ENCODE data around the gene MAP7D3.

MAP7D3 gene

DNA sequence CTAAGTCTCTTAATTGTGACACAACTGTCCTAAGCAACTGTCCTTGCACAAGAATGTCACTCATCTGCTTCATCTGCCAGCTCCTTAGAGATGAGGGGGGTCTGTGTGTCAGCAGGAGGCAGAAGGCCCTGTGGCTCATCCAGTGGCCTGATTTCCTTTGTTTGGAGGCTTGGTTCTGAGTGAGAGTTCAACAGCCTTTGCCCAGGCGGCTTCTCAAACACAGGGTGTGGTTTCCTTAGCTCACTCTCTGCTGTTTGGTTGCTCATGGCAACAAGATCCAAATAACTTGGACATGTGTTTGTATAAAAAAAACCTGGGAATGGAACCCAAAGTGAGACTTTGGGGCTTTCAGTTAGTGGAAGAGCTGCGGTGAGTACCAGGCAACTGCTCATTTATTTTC, 46.6 kb downstream of the MAP7D3 start:
- no peak for DNase-seq

DNA sequence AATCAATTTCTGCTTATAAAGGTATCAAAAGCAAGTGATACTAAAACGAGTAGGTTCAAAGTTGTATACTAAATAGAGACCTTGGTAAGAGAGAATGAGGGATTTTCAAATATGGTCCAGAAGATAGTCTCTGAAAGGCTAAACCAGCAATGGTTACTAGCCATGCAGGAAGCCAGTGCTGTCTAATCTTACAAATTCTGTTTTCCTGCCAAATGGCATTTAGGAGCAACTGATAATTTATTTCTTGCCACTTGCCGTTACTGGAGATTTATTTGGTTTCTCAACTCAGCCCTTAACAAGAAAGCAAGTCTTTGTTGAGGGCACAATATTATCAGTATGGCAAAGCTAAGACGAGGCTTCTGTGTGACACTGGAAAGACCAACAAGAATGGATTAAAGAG, 47.2 kb downstream of the MAP7D3 start:
- DNase-seq: no peak

DNA sequence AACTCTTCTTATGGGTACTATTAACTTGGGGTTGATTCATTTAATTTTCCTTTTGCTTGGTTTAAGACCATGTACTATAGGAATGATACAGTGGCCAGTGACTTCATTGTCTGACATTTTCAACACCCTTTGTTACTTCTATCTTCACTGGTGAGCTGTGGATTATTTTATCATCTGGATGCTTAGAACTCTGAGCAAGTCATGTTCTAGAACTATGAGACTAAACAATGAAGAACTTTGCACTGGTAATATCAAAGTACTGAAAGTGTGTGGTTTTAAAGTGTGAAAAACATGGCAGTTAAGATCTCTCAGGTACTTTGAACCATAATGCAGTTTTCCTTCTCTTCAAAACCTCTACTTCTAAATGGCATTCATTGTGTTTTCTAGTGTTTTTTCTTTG, 47.8 kb downstream of the MAP7D3 start:
- DNase-seq: no peak

DNA sequence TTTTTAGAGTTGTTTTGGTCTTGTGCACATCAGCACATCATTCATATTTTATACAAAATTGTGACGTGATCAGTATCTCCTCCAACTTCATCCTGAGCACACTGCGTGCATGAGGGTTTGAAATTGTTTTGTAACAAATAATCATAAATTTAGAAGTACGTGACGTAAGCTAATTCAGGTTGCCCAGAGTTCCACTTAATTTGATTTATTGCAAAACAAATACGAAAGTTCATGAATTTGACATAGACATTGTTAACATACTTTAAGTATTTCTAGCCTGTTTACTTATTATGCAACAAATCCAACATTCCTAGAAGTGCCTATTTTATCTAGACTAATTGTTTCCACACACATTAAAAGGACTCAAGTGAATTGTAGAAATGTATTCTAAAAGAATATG, 48.3 kb downstream of the MAP7D3 start:
- DNase-seq: no peak

DNA sequence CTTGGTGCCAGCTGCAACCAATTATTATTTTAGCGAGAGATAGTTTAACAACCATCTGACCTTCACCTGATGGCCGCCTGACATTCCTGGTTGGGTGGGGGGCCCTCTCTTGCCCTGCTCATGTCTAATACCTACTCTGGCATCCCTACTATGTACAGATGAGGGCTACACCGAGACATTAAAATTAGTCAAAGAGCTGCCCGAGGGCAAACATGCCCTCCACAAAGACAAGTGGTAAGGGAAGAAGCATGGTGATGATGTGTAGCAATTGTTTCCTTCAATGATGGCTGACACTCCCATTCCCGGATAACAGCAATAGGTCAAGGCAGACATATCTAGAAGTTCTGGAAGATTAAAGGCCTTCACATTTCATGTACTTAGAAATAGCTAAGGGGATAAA, 49.6 kb downstream of the MAP7D3 start:
- DNase-seq: no peak

DNA sequence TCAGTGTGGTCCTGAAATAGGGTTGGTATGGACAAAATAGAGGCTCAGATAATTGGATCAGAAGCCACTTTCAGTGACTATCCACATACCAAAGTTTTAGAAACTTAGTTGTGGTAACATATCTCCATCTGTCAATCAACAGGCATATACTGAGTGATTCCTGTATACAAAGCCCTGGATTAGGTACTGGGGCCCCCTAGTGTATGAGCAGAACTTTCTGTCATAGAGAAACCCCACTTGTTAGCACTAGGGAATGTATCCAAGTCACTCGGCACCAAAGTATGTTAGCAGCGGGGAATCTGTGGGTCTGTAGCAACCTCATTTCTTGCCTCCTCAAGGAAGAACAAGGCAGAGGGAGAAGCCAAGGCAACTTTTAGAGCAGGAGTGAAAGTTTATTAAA, 50.7 kb downstream of the MAP7D3 start:
- DNase-seq: no peak

DNA sequence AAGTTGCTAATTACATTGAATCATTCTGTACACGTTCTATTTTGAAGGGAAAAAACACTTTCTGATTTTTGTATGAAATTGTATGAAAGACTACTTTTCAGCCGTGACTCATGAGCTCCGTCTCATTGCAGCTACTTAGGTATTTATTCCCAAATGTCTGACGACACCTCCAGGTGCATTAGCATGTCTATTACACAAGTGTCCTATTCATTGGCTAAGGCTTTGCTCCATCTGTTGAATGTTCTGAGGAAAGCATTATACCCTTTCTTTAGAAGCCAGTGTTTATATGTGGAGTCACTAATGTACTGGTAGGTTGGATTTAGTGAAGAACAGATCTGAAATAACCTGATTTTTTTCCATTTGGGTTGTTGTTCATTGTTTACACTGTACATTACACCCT, 51.8 kb downstream of the MAP7D3 start:
- DNase-seq: no peak

DNA sequence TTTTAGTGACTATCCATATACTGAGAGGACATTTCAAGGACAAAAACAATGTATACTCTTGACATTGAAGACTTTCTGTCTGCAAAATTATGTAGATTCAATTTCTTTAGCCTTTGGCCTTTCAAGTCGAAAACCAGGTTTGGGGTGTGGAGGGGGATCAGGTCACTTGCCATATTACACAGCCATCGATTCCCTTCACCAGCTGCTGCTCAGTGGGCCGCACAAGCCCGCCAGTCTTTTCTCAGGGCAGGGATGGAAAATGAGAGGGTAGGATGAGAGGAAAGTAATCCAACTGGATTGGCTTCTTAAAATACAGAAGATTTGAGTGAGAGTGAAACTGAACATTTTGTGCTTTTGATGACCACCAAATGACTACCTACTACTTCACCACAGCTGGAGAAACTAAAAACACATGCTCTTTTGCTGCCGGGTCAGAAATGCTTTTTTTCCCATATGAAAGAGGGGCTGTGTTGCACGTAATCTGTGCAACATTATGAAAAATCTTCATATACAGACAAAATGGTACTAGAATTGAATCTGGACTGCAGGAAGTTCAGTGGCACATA, 52.4 kb downstream of the MAP7D3 start:
- DNase-seq: no peak

DNA sequence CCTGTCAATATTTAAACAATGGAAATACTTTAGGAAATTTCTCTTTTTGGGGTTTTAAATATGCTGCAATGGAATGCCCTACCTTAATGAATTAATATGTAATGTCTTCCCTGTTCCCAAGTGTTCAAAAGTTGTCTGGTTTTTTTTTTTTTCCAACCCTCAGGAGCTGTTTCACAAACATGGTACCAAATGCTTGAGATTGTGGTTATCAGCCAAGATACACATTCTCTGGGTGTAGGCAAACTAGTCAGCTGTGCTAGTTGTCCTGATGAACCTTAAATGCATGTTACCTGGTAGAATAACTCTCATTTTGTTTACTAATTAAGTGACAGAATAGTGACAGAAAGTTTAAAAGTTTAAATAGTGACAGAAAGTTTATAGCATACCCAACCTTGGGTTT, 53.2 kb downstream of the MAP7D3 start:
- DNase-seq: no peak

DNA sequence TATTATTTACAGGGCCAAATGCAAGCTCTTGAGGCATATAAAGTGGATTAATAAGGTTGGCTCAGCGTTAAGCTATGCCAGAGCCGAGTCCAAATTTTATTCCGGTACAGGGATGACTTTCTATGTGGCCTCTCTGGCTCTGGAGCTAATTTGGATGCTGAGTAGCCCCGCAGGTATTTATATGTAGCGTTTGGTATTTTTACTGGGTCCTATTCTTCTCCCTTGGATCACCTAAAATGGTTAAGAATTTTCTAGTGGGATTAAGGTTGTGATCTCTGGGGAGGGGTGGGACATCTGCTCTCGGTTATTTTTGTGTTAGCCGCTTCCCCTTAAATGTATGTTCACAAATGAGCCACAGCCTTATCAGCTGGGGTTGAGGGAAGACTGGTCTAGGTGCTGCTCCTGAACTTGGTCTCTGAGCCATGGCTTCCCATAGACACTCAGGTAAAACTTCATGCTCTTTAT, 54.5 kb downstream of the MAP7D3 start:
- no peak for DNase-seq

DNA sequence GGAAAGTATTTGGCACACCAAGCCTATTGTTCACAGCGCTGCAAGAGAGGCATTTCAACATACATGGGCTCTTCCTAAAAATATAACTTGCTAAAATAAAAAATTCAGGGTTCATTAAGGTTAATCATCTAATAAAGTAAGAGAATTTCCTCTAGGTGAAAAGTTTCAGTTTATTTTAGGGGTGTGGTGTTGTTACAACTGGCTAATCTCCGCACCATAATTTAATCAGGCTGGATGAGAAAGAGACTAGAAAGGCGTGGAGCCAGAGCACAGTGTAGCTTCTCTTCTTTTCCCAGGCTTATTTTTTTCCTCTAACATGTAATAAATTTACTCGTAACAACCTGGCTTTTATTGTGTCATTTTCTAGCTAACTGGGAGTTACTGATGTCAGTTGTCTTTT, 56.0 kb downstream of the MAP7D3 start:
- DNase-seq: no peak

DNA sequence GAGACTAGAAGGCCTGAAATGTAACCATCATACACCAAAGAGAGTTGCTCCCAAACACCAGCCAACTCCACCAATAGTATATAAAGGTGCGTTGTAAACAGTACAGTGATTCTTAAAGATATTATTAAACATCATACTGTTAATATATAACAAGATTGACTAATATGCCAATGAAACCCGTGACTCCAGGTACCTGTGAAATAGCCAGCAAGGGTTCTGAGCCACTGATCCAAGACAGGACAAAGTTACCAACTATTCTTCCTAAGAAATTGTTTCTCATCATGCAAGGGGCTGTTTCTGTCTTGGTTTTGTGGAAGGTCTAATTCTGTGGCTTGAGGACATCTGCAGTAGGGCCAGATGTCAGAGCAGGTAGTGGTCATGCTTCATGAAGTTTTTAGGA, 56.7 kb downstream of the MAP7D3 start:
- no peak for DNase-seq

DNA sequence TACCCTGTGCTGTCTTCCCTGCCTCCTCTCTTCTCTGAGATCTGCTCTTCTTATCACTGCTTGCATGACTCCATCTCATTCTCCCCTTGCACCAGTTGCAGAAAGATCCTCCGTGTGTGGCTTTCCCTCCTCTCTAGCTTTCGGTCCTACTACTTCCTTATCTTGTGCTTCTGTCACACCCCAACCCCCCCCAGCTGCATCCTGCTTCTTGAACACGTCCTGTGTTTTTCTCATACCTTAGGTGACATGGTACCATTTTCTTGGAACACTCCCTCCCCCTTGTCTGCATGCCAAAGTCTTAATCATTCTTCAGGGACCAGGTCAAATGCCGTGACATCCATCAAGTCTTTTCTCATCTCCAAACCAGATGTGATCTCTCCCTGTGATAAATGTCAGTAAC, 57.4 kb downstream of the MAP7D3 start:
- no peak for DNase-seq

DNA sequence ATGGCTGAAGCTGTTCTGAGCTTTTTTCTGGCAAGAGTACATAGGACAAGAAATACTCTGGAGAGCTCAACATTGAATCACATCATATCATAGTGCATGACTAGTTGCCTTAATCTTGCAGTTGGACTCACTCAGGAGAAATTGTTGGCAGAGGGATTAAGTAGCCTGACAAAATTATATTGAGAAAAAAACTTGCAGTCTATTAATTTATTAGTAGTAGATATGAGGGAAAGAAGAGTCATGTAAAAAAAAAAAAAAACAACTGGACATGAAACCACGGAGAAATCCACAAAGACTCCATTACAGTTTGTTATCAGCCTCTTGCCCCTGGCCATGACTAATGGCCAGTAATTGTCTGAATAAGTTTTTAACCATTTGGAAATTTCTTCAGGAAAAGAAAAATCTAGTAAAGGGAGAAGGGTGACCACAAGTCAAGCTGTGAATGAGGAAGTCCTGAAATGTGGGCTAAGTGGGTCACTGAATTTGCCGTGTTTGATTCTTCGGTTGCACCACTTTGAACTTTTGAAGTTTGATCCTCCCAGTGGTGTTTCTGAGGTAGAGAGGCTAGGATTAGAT, 58.3 kb downstream of the MAP7D3 start:
- DNase-seq: no peak

DNA sequence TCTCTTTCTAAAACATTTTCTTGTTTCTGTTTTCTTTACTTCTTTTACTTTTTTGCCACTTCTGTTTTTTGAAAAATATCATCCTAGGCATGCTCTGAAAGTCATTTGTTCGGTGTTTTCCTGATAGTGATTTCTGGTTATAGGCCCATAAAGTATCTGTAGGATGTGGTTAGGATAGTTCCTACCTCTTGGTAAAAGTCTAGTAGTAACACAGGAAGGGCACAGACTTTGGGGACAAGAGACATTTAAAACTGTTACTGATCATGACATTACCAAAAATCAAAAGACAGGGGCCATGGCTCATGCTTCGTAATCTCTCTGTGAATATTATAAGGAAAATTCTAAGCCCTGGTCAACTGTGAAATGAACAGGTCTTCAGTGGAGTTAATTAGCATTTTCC, 59.1 kb downstream of the MAP7D3 start:
- DNase-seq: no peak

DNA sequence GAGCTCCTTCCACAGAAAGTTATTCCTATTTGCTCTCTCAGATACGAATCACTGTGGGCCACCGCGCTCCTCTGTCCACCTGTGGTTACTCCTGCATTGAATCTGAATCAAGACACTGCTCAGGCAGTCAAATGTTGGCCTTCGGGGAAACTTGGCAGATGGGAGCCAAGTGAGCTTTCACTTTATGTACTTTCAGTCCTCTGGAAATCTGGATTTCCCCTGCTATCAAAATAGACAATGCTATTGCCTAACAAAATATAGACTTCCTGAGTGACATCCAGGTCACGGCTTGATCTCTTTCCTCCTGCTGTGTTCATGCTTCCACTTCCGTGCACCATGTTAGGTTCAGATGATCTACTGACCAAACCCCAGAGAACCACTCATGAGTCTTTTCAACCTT, 60.0 kb downstream of the MAP7D3 start:
- no peak for DNase-seq

DNA sequence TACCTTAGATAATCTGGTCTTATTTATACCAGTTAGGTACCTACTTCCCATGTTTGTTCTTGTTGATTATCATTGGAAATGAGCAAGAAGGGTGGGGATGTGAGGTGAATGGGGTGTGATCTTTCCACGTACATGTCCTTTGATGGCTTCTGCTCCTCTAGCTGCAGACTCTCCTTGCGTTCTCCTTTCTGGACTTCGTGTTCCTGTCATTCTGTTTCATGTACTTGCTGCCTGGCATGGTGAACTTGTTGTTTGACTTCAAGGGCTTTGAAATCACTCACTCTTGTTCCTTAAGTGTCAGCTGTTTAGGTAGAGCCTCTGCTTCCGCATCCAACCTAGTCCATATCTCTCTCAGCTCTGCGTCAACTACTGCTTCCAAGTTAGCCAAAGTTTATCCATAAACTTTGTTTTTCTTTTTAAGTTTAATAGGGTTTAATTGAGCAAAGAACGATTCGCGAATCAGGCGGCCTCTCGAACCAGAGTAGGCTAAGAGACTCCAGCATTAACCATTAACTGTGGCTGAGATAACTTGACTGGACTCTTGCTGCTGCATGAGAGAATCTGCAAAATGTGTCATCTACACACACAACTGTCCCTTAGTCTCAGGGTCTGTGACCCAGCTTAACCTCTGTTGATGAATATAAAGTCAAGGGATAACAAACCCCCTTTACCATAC, 61.0 kb downstream of the MAP7D3 start:
- DNase-seq: no peak

DNA sequence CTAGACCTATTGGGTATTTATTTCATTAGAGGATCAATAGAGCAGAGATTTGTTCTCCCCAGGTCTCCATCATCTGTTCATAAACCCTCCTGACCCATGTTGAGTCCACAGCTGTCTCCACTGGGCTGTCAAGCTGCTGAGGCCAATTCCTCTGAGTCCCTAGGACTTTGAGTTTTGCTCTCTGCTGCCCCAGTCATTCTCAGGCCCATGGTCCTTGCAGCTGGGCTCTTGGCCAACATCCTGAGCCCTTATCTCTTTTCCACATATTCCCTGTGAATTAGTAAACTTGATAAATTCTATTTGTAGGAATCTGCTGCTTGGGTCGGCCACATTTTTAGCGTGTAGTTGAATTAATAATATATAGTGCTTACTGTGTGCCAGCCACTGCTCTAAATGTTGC, 62.0 kb downstream of the MAP7D3 start:
- no peak for DNase-seq

DNA sequence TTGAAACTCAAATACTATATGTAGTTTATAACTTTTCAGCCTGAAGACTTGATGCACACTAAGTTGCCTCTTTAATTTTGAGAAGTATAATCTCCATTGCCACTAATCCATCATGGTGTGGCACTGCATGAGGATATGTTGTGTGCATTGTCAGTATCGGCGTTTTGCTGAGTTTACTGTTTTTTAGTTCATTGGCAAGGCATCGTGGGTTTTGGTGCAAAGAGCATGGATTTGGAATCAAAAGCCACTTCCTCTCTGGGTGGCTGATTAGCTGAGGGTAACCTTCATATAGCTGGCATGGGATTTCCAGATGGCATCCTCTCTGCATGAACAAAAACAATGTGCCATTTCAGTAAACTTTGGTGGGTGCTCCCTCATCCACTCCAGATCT, 65.2 kb downstream of the MAP7D3 start:
- DNase-seq: no peak

DNA sequence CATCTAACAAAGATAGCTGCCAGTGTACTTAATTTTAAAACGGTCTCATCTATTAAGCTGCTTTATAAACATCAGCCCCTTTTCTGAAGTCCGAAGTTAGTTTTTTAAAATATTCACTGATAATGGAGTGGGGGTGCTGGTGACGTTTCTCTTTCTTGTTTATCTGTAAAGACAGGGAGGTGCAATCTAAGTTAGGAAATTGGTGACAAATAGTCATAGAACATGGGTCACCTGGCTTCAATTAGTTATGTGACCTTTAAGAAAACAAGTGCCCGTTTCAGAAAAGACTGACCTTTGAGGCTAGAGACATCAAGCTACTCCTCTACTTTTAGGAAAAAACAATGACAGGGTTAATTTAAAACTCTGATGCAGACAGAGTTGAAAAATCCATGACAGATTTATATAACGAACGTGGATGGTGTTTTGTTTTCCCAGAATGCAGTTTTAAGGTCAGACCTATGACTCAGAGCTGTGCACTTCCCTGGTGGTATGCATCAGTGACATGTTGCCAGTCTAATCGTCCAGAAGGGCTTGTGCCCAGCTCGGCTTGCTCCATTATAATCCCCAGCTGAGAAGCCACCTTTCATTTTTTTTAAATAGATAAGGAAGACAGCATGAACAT, 65.7 kb downstream of the MAP7D3 start:
- no peak for DNase-seq

DNA sequence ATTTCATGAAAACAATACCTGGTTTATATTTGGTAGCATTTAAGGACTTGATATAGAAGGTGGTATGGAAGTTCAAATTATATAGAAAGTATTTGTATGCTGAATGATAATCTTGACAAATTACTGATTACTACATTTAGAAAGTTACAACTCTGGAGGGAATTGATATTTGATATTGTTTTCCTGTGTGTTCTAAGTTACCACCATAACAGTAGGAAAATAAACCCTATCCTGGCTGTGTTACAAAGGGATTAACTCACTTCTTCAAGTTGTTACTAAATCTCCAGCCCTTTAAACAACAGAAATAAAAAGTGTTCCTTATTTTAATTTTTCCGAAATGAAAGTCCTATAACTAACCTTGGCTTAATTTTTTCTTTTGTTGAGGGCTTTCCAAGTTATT, 67.3 kb downstream of the MAP7D3 start:
- DNase-seq: no peak

DNA sequence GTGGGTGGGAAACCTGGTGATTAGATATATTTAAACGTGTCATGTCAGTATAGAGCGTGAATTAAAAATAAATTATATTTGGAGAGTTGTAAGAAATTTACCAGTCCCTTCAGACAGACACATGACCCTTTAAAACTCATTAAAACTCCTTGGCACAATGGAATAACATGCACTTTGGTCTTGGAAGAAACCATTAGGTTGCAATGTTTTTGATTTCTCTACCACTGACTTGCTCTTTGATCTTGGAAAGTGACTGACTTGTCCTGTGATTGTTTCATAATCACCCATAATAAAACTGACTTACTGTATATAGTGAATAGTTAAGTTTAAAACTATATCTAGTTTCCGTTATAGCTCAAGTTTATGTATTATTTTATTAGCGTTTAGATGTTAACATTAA, 68.0 kb downstream of the MAP7D3 start:
- DNase-seq: no peak

DNA sequence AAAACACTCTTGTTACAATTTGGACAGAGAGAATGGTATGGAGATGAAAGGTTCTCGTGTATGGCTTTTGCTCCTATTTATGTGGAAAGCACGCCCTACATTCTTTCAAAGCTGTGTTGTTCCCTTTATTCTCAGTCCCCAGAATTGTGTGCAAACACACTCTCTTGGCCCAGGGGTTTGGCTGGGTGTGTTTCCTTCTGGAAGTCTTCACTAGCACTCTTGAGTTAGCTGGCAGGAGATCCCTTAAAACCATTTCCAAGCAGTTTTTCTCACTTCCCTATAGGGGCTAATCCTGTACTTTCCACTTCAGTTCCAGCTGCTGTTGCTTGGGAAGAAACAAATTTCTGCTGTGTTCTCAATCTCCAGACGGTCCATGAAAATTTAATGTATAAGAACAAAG, 68.8 kb downstream of the MAP7D3 start:
- no peak for DNase-seq

DNA sequence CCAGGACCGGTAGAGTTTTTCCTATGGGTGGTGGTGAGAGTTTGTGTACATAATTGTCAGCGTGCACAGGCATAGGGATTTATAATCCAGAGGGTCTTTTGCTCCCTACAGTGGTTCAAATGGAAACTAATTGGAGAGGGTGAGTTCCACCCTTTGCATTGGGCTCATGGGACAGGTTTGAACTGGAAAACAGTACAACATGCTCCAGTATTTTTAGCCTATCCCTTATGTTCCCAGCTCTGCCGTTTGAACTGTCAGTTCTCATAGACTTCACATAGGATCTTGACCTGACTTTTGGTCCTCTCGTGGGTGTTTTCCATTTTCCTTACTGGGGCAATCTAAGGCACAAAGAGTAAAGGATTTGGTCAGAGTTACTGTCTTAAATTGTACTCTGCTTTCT, 72.1 kb downstream of the MAP7D3 start:
- no peak for DNase-seq

Data from NCI-H345 (cell line).